DND-41 (cell line): ENCODE measurements around the gene F2RL1.

Experiments
- EZH2 ChIP-seq: IDR thresholded peaks from 3 replicates; pipeline ENCODE4 v1.6.1; 2012; ENCODE audit warnings: borderline replicate concordance, low read depth, mild to moderate bottlenecking, moderate library complexity, low read length, inconsistent platforms; ENCODE audit not compliant: severe bottlenecking
- TF ChIP-seq, protein P1 (sequence below): IDR thresholded peaks from 2 replicates; pipeline ENCODE4 v1.5.1; 2012; ENCODE audit warnings: borderline replicate concordance, low read length, moderate library complexity, mild to moderate bottlenecking; ENCODE audit not compliant: poor library complexity, severe bottlenecking; ENCODE audit errors: extremely low read depth

DNA sequence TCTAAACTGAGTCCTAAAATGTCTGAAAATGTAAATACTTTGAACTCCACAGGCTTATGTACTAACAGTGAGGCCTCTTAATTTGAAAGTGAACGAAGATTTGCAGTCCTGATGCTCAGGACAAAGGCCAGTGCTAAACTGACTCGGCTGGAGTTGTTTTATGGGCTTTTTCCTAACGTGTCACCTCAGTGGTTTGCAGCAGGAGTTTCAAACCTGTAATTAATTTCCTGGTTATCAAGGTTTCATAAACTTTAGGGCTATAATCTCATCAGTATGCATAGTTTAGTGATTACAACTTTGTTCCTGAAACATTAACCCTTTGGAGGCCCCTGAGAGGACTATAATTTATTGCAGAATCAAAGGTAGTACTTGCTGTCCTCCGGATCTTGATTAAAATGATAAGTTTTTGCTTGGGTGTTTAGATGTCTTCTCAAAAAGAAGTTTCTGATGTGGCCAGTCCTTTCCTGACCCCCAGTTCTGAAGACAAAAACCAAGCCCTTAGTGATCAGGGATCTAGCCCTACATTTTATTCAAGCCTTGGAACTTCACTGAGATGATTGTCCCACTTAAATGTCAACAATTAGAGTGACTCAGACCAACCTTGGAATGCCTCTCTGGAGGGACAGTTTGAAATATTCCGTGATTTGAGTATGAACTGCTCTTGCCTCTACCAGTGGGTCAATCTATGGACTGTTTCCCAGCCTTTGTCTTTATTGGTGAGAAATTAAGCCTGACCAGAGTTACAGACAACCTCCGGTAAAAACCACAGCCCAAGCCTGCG is 19.8 kb downstream of the F2RL1 start:
- TF ChIP-seq, protein P1, sequence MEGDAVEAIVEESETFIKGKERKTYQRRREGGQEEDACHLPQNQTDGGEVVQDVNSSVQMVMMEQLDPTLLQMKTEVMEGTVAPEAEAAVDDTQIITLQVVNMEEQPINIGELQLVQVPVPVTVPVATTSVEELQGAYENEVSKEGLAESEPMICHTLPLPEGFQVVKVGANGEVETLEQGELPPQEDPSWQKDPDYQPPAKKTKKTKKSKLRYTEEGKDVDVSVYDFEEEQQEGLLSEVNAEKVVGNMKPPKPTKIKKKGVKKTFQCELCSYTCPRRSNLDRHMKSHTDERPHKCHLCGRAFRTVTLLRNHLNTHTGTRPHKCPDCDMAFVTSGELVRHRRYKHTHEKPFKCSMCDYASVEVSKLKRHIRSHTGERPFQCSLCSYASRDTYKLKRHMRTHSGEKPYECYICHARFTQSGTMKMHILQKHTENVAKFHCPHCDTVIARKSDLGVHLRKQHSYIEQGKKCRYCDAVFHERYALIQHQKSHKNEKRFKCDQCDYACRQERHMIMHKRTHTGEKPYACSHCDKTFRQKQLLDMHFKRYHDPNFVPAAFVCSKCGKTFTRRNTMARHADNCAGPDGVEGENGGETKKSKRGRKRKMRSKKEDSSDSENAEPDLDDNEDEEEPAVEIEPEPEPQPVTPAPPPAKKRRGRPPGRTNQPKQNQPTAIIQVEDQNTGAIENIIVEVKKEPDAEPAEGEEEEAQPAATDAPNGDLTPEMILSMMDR, result no peak
- TF ChIP-seq EZH2, result no peak
